ENCODE data around the gene TTLL9.

TTLL9 gene, protein sequence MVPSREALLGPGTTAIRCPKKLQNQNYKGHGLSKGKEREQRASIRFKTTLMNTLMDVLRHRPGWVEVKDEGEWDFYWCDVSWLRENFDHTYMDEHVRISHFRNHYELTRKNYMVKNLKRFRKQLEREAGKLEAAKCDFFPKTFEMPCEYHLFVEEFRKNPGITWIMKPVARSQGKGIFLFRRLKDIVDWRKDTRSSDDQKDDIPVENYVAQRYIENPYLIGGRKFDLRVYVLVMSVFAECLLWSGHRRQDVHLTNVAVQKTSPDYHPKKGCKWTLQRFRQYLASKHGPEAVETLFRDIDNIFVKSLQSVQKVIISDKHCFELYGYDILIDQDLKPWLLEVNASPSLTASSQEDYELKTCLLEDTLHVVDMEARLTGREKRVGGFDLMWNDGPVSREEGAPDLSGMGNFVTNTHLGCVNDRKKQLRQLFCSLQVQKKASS

DNA sequence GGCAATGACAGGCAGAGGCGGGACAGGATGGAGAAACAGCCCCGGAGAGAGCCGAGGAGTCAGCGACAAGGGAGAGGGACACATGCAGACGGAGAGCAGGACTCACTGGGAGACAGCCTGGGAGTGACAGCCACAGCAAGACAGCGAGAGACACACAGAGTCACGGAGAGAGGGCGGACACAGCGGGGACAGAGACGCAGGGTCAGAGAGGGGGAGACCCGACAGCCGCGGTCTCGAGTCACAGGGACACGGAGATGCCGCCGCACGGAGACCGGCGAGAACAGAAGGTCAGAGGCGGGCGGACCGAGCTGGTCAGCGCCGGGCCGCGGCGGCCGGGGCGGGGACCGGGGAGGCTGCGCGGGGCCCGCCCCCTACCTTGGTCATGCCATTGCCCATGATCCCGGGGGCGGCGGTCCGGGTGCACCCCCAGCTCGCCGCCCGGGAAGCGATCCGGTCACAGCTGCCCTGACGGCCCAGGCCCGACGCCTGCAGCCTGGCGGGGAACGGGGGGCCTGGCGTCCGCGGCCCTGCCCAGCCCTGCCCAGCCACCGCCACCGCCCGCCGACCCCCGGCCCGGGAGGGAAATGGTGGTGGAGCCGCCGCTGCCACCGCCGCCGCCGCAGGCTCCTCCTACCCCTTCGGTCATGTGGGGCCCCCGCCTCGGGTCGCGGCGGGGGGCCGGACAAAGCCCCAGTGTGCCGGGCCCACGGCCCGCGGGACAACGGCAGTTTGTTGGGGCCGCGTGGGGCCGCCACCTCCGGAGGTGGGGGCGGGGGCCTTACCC lies at the start of gene TTLL9, which contains the start of gene DUSP15:
Gene TTLL9 (plus strand): TSS at position 693 of the 784 bp plus-strand sequence. CDS start 493 bp downstream, outside the sequence.
Gene DUSP15 (minus strand): TSS at position 586 of the 784 bp plus-strand sequence. CDS start 190 bp downstream, at position 396.
- DNase-seq (ENCODE audit: extremely low read depth, low read depth), result no peak
- TF ChIP-seq, protein P1, sequence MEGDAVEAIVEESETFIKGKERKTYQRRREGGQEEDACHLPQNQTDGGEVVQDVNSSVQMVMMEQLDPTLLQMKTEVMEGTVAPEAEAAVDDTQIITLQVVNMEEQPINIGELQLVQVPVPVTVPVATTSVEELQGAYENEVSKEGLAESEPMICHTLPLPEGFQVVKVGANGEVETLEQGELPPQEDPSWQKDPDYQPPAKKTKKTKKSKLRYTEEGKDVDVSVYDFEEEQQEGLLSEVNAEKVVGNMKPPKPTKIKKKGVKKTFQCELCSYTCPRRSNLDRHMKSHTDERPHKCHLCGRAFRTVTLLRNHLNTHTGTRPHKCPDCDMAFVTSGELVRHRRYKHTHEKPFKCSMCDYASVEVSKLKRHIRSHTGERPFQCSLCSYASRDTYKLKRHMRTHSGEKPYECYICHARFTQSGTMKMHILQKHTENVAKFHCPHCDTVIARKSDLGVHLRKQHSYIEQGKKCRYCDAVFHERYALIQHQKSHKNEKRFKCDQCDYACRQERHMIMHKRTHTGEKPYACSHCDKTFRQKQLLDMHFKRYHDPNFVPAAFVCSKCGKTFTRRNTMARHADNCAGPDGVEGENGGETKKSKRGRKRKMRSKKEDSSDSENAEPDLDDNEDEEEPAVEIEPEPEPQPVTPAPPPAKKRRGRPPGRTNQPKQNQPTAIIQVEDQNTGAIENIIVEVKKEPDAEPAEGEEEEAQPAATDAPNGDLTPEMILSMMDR (IDR thresholded peaks at IDR 0.05; ENCODE audit: low read depth, low read length), result no peak

DNA sequence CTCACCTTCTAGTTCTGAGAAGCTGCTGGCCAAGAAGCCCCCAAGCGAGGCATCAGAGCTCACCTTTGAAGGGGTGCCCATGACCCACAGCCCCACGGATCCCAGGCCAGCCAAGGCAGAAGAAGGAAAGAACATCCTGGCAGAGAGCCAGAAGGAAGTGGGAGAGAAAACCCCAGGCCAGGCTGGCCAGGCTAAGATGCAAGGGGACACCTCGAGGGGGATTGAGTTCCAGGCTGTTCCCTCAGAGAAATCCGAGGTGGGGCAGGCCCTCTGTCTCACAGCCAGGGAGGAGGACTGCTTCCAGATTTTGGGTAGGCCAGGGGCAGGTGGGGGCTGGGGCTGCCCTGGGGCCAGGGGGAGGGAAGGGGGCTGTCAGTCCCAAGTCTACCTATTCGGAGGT lies 49.0 kb upstream of the TTLL9 start:
- no peak for DNase-seq (ENCODE audit: extremely low read depth, low read depth)

DNA sequence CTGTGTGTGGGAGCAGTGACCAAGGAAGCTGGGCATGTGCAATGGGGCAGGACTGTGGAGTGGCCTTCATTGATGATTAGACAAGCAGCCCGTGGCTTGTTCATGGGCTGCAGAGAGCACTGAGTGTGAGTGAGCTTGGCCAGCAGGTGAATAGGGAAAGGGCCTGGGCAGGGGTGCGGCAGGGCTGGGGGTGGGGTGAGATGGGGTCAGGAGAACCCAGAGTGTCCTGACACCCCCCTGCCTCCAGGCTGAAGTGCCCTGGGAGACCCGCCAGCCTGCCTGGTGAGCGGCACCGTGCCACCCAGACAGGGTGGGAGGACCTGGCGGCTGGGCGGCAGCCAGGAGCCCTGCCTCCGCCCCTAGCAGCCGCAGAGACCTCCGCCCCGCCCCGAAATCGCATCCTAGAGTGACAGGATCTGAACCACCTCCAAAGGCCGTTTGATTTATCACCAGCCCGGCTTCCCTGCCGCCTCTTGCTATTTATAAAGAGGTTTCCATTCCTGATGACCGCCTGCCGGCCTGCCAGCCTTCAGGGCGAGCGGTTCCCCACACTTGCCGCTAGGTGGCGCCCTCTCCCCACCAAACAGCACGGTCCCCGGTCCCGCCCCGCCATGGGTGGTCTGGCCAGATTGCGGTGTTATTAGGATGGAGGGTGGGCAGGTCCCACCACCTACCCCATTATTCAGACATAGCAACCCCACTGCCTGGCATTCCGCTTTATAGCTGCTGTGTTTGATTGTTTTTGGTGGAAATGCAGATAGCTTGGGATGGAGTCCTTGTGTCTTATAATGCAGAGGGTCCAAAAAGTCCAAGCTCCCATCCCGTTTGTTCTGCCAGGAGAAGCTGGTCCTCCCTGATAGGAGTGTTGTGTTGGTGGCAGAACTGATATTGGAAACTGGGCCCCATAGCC lies 47.8 kb upstream of the TTLL9 start:
- TF ChIP-seq, protein P1 (IDR thresholded peaks at IDR 0.05; ENCODE audit: low read depth, low read length), result peak; percentile 97

More for the DNA sequence above, 49.0 kb upstream of the TTLL9 start:
- TF ChIP-seq, protein P1 (IDR thresholded peaks at IDR 0.05; ENCODE audit: low read depth, low read length), result no peak

DNA sequence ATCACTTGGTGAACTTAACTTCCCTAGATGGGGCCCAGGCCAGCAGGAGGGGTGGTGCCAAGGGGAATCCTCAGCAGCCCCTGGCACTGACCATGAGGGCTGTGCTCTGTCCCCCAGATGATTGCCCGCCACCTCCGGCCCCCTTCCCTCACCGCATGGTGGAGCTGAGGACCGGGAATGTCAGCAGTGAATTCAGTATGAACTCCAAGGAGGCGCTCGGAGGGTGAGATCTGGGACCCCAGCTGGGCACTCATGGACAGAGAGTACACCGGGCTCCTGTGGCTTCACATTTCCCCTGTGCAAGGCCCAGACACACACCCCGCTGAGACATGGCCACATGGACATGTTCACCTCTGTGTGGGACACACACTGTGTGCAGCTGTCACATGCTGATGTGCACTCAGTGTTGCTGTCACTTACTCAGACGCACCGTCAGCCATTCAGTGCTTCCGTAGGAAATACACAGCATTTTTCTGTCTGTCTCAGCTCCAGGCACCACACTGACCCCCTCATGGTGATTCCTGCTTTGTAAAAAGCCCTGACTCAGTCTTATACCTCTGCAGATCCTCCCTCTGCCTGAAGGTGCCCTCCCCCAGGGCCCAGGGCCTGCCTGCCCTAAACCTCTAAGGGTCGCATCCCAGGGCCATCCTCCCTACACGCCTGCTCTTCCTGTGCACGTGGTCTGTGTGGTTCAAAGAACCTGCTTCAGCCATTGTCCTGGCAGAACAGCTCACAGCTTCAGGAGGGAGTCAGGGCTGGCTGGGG lies 46.9 kb upstream of the TTLL9 start:
- TF ChIP-seq, protein P1 (IDR thresholded peaks at IDR 0.05; ENCODE audit: low read depth, low read length), result no peak
- DNase-seq (ENCODE audit: extremely low read depth, low read depth), result no peak

More for the DNA sequence above, 47.8 kb upstream of the TTLL9 start:
- DNase-seq (ENCODE audit: extremely low read depth, low read depth), result no peak

DNA sequence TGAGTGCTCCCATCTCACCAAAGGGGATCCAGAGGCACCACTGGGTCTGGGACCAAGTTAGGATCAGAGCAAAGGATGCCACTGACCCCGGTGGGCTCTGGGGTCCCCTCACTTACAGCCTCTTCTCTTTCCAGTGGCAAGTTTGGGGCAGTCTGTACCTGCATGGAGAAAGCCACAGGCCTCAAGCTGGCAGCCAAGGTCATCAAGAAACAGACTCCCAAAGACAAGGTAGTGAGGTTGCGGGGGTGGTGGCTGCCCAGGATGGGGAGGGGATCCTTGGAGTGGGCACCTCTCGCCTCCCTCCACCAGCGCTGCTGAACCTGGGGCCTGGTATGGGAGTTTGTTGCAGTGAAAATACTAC lies 46.3 kb upstream of the TTLL9 start:
- no peak for DNase-seq (ENCODE audit: extremely low read depth, low read depth)
- TF ChIP-seq, protein P1 (IDR thresholded peaks at IDR 0.05; ENCODE audit: low read depth, low read length), result no peak

DNA sequence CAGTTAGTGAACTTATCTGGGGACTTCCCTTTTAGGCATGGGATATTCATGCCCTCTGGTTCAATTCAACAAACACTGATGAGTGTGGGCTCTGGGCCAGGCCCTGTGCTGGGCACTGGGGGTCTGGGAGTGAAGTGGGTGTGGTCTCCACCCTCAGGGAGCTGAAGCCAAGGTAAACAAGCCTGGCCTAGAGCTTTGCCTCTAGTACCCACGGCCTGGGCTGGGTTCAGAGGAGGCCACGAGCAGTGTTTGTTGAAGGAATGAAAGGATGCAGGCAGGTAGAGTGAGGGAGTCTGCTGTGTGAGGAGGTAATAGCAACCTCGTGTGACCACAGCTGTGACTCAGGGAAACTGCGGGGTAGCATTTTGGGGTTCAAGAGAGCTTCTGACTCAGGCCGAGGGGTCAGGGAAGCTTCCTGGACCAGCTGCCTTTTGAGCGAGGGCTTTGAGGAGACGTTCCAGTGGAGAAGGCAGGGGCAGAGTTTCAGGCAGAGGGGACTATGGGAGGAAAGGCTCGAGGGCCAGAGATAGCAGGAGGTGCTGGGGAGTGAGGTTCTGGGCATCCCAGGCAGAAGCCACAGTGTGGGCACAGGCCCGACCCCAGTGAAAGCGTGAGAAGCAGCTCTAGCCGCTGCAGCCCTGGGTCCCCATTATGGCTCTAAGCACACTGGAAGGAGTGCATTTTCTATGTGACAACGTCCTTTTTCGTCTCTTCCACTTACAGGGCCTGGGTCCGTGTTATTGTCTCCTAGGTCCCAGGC lies 45.7 kb upstream of the TTLL9 start:
- TF ChIP-seq, protein P1 (IDR thresholded peaks at IDR 0.05; ENCODE audit: low read depth, low read length), result no peak
- DNase-seq (ENCODE audit: extremely low read depth, low read depth), result no peak

Measured in AG09319 (cell line).